GM23338 (cell line): Measurements from ENCODE around the gene RNASEH2A. TPM values are rescaled to one million over a fixed set of nuclear protein-coding genes. Genes with fewer than 3 reads are reported as not detected.

Experiments
- ATAC-seq: fragments of 200-7000 bp; cut with Tn5 transposase; 3 replicates; pipeline ENCODE4 v1.9.1; 2020
- DNase-seq: peaks from one replicate; pipeline ENCODE4 v3.0.0-alpha.2; 2015; ENCODE audit warnings: low spot score
- H2AFZ ChIP-seq: fragments of 200-600 bp; sonication (generic); 2 replicates; pipeline ENCODE4 v1.8.0; 2016; ENCODE audit warnings: antibody characterized with exemption, mild to moderate bottlenecking, moderate library complexity
- H3F3A ChIP-seq: fragments of 200-600 bp; sonication (generic); replicated peaks from 2 replicates; pipeline ENCODE4 v1.8.0; 2017; ENCODE audit warnings: antibody characterized with exemption, mixed run types, low read depth
- H3K27ac ChIP-seq: fragments of 200-600 bp; sonication (generic); 2 replicates; pipeline ENCODE4 v1.6.1; 2016; ENCODE audit warnings: low read depth
- H3K27me3 ChIP-seq: fragments of 200-600 bp; sonication (generic); 2 replicates; pipeline ENCODE4 v1.8.0; 2016; ENCODE audit warnings: mild to moderate bottlenecking, mixed run types, moderate library complexity; ENCODE audit not compliant: insufficient read depth
- H3K36me3 ChIP-seq: fragments of 200-600 bp; sonication (generic); 2 replicates; pipeline ENCODE4 v1.8.0; 2016; ENCODE audit warnings: mild to moderate bottlenecking; ENCODE audit not compliant: insufficient read depth
- H3K4me1 ChIP-seq: fragments of 200-600 bp; sonication (generic); 2 replicates; pipeline ENCODE4 v1.8.0; 2016; ENCODE audit warnings: mild to moderate bottlenecking, moderate library complexity; ENCODE audit not compliant: insufficient read depth
- H3K4me2 ChIP-seq: fragments of 200-600 bp; sonication (generic); 2 replicates; pipeline ENCODE4 v1.7.1; 2017; ENCODE audit warnings: mixed run types
- H3K4me3 ChIP-seq: fragments of 200-600 bp; sonication (generic); 2 replicates; pipeline ENCODE4 v1.6.1; 2016; ENCODE audit warnings: mixed run types
- H3K79me2 ChIP-seq: fragments of 200-600 bp; sonication (generic); replicated peaks from 2 replicates; pipeline ENCODE4 v1.8.0; 2017; ENCODE audit warnings: mild to moderate bottlenecking; ENCODE audit not compliant: insufficient read depth
- H3K9me2 ChIP-seq: fragments of 200-600 bp; sonication (generic); 2 replicates; pipeline ENCODE4 v1.8.0; 2017; ENCODE audit not compliant: insufficient read depth
- H4K20me1 ChIP-seq: fragments of 200-600 bp; sonication (generic); replicated peaks from 2 replicates; pipeline ENCODE4 v1.8.0; 2017; ENCODE audit warnings: mild to moderate bottlenecking; ENCODE audit not compliant: insufficient read depth
- H3K27ac Mint-ChIP-seq: 2 replicates; pipeline ENCODE4 v1.8.0; 2020; ENCODE audit warnings: inconsistent platforms, mild to moderate bottlenecking, moderate library complexity, mixed read lengths
- H3K27me3 Mint-ChIP-seq: 3 replicates; pipeline ENCODE4 v1.8.0; 2022; ENCODE audit warnings: low read depth, mild to moderate bottlenecking, moderate library complexity, mixed read lengths, inconsistent platforms; ENCODE audit not compliant: insufficient read depth, poor library complexity
- H3K36me3 Mint-ChIP-seq: 3 replicates; pipeline ENCODE4 v1.8.0; 2021; ENCODE audit warnings: low read depth, mild to moderate bottlenecking, inconsistent platforms, moderate library complexity, mixed read lengths
- H3K4me1 Mint-ChIP-seq: 3 replicates; pipeline ENCODE4 v1.8.0; 2020; ENCODE audit warnings: mild to moderate bottlenecking, inconsistent platforms, mixed read lengths
- H3K4me3 Mint-ChIP-seq: 3 replicates; pipeline ENCODE4 v1.8.0; 2021; ENCODE audit warnings: moderate library complexity, mild to moderate bottlenecking, inconsistent platforms, mixed read lengths
- H3K9me3 Mint-ChIP-seq: 3 replicates; pipeline ENCODE4 v1.8.0; 2020; ENCODE audit warnings: moderate library complexity, mild to moderate bottlenecking, inconsistent platforms, mixed read lengths
- CREB1 ChIP-seq: fragments of 250-450 bp; sonication (Bioruptor Pico); IDR thresholded peaks from 2 replicates; pipeline ENCODE4 v1.5.0; 2020; ENCODE audit warnings: low read depth, mild to moderate bottlenecking, moderate library complexity
- EZH2 ChIP-seq: fragments of 200-600 bp; sonication (generic); IDR thresholded peaks from one replicate; pipeline ENCODE4 v1.8.0; 2017; ENCODE audit warnings: antibody characterized with exemption, mild to moderate bottlenecking, low read depth; ENCODE audit not compliant: unreplicated experiment
- EZH2phosphoT487 ChIP-seq: fragments of 200-600 bp; sonication (generic); IDR thresholded peaks from one replicate; pipeline ENCODE4 v1.8.1; 2018; ENCODE audit warnings: antibody characterized with exemption; ENCODE audit not compliant: unreplicated experiment
- JUNB ChIP-seq: IDR thresholded peaks from one replicate; pipeline ENCODE4 v1.6.1; 2016; ENCODE audit warnings: antibody characterized with exemption; ENCODE audit not compliant: unreplicated experiment
- POLR2AphosphoS5 ChIP-seq: IDR thresholded peaks from 2 replicates; pipeline ENCODE4 v1.6.1; 2016; ENCODE audit warnings: antibody characterized with exemption, low read depth
- STAT1 ChIP-seq: IDR thresholded peaks from one replicate; pipeline ENCODE4 v1.6.1; 2016; ENCODE audit warnings: antibody characterized with exemption; ENCODE audit not compliant: unreplicated experiment
- ZNF331 ChIP-seq: fragments of 250-450 bp; sonication (Bioruptor Pico); IDR thresholded peaks from 2 replicates; pipeline ENCODE4 v1.5.0; 2020; ENCODE audit warnings: low read depth, mild to moderate bottlenecking, moderate library complexity
- polyA plus RNA-seq: library from polyadenylated mRNA; unstranded; fragments of >200 nt; fragmentation: Nextera tagmentation; extraction: Ambion mirVana; gene quantifications from 2 replicates; pipeline ENCODE4 v1.2.1, GENCODE V29; 2016
- total RNA-seq: library from RNA; depleted of rRNA; stranded (reverse); fragments of >200 nt; shearing (Covaris generic); gene quantifications from 2 replicates; pipeline ENCODE4 v1.2.3, GENCODE V29; 2014
- TF ChIP-seq, protein P1 (sequence below): IDR thresholded peaks from one replicate; pipeline ENCODE4 v1.6.1; 2018; ENCODE audit warnings: antibody characterized with exemption; ENCODE audit not compliant: unreplicated experiment
- TF ChIP-seq, protein P2 (sequence below), 2 experiments: fragments of 200-600 bp in 1 of 2; sonication (generic) in 1 of 2; conservative IDR thresholded peaks; 2 replicates each; pipeline versions ENCODE4 v1.5.1 to v1.6.1; 2016 to 2017; ENCODE audit warnings: antibody characterized with exemption in 2 of 2, low read depth in 2 of 2, mild to moderate bottlenecking in 2 of 2, moderate library complexity in 1 of 2
- TF ChIP-seq, protein P3 (sequence below): IDR thresholded peaks from 2 replicates; pipeline ENCODE4 v1.6.1; 2016; ENCODE audit warnings: antibody characterized with exemption

RNASEH2A gene
- total and polyA plus RNA-seq, 2 experiments from 2014 or later = 39.4 to 68.2 TPM

DNA sequence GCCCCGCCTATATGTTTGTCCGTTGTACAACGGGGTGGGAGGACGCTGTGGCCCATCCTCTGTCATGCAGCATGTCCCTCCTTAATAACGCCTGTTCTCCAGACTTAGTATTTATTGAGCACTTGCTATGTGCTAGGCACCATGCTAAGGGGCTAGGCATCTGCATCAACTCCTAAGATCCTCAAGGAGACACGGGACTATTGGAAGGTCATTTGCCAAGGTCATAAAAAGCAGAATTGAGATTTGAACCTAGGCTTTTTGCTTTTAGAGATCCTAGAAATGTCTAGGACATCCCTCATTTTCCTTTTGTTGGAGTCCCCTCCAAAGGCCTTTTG lies 30.1 kb downstream of the RNASEH2A start (continued):
- TF ChIP-seq, protein P1, sequence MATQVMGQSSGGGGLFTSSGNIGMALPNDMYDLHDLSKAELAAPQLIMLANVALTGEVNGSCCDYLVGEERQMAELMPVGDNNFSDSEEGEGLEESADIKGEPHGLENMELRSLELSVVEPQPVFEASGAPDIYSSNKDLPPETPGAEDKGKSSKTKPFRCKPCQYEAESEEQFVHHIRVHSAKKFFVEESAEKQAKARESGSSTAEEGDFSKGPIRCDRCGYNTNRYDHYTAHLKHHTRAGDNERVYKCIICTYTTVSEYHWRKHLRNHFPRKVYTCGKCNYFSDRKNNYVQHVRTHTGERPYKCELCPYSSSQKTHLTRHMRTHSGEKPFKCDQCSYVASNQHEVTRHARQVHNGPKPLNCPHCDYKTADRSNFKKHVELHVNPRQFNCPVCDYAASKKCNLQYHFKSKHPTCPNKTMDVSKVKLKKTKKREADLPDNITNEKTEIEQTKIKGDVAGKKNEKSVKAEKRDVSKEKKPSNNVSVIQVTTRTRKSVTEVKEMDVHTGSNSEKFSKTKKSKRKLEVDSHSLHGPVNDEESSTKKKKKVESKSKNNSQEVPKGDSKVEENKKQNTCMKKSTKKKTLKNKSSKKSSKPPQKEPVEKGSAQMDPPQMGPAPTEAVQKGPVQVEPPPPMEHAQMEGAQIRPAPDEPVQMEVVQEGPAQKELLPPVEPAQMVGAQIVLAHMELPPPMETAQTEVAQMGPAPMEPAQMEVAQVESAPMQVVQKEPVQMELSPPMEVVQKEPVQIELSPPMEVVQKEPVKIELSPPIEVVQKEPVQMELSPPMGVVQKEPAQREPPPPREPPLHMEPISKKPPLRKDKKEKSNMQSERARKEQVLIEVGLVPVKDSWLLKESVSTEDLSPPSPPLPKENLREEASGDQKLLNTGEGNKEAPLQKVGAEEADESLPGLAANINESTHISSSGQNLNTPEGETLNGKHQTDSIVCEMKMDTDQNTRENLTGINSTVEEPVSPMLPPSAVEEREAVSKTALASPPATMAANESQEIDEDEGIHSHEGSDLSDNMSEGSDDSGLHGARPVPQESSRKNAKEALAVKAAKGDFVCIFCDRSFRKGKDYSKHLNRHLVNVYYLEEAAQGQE = no peak
- TF ChIP-seq STAT1 (no peak), POLR2AphosphoS5 (no peak), CREB1 (no peak), EZH2phosphoT487 (no peak), EZH2 (no peak), JUNB (no peak), ZNF331 (CRISPR knock-in tag) (no peak)
- TF ChIP-seq, protein P2, sequence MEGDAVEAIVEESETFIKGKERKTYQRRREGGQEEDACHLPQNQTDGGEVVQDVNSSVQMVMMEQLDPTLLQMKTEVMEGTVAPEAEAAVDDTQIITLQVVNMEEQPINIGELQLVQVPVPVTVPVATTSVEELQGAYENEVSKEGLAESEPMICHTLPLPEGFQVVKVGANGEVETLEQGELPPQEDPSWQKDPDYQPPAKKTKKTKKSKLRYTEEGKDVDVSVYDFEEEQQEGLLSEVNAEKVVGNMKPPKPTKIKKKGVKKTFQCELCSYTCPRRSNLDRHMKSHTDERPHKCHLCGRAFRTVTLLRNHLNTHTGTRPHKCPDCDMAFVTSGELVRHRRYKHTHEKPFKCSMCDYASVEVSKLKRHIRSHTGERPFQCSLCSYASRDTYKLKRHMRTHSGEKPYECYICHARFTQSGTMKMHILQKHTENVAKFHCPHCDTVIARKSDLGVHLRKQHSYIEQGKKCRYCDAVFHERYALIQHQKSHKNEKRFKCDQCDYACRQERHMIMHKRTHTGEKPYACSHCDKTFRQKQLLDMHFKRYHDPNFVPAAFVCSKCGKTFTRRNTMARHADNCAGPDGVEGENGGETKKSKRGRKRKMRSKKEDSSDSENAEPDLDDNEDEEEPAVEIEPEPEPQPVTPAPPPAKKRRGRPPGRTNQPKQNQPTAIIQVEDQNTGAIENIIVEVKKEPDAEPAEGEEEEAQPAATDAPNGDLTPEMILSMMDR (conservative IDR thresholded peaks at IDR 0.05; ENCODE audit: low read depth in 2 of 2) = no peak
- TF ChIP-seq, protein P3, sequence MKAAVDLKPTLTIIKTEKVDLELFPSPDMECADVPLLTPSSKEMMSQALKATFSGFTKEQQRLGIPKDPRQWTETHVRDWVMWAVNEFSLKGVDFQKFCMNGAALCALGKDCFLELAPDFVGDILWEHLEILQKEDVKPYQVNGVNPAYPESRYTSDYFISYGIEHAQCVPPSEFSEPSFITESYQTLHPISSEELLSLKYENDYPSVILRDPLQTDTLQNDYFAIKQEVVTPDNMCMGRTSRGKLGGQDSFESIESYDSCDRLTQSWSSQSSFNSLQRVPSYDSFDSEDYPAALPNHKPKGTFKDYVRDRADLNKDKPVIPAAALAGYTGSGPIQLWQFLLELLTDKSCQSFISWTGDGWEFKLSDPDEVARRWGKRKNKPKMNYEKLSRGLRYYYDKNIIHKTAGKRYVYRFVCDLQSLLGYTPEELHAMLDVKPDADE = no peak

DNA sequence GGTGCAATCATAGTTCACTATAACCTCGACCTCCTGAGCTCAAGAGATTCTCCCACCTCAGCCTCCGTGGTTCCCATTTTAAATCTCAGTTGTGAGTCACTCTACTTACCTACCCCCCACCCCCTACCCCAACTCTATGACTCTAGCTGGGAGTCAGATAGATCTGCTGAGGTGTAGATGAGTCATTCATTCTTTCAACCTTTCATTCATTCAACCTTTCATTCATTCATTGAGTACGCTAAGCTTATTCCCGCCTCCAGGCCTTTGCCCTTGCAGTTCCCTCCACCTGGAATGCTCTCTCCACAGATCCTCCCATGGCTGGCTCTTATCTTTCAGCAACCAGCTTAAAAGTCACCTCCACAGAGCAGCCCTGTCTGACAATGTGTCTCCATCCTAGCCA lies 30.8 kb downstream of the RNASEH2A start:
- no peak overlapping the region for H3K27ac Mint-ChIP-seq
- ATAC-seq (no peak), DNase-seq (peak; percentile 24)
- no peaks in the 10 kb centered on the region for H3K36me3 ChIP-seq
- H3F3A ChIP-seq = peaks cover 53% of the 10 kb centered on the region
- no peaks in the 10 kb centered on the region; the same call in 2 of the 3 replicates for H3K9me3 Mint-ChIP-seq
- H3K9me2 ChIP-seq = no peaks in the 10 kb centered on the region
- peaks cover 37% of the 10 kb centered on the region for H3K4me1 ChIP-seq
- no peak overlapping the region for H3K4me2 ChIP-seq
- H3K4me3 Mint-ChIP-seq = peak overlapping the region; percentile 69; the same call in 1 of the 3 replicates
- H4K20me1 ChIP-seq = peaks cover 7% of the 10 kb centered on the region
- TF ChIP-seq ZNF331 (CRISPR knock-in tag) (no peak), POLR2AphosphoS5 (no peak)
- TF ChIP-seq, protein P2 (conservative IDR thresholded peaks at IDR 0.05; ENCODE audit: low read depth in 2 of 2) = no peak
- peaks cover 48% of the 10 kb centered on the region for H3K4me1 Mint-ChIP-seq
- peaks cover 8% of the 10 kb centered on the region for H3K79me2 ChIP-seq
- no peak overlapping the region for H3K27ac ChIP-seq
- H3K36me3 Mint-ChIP-seq = peaks cover 4% of the 10 kb centered on the region; the same call in 1 of the 3 replicates
- H3K4me3 ChIP-seq = no peak overlapping the region
- no peak overlapping the region for H2AFZ ChIP-seq
- peaks cover 37% of the 10 kb centered on the region for H3K27me3 Mint-ChIP-seq
- peaks cover 14% of the 10 kb centered on the region for H3K27me3 ChIP-seq
